MM.1S (cell line): ENCODE measurements around the gene CD44.
A peak's percentile ranks its signal among the peaks of the same experiment; 100 is the strongest.

Experiments used
- DNase-seq: peaks from one replicate; pipeline ENCODE4 v3.0.0-alpha.2; 2015
- H2AFZ ChIP-seq: fragments of 300-600 bp; sonication (generic); 2 replicates; pipeline ENCODE4 v1.6.0; 2016; ENCODE audit warnings: antibody characterized with exemption, low read length
- H3F3A ChIP-seq: fragments of 300-600 bp; sonication (generic); 2 replicates; pipeline ENCODE4 v1.6.1; 2016; ENCODE audit warnings: mild to moderate bottlenecking, antibody characterized with exemption, low read length, moderate library complexity, mixed read lengths; ENCODE audit not compliant: insufficient read depth
- H3K27ac ChIP-seq: fragments of 300-600 bp; sonication (generic); 2 replicates; pipeline ENCODE4 v1.5.1; 2016; ENCODE audit warnings: mild to moderate bottlenecking, low read length
- H3K27me3 ChIP-seq: fragments of 300-600 bp; sonication (generic); replicated peaks from 2 replicates; pipeline ENCODE4 v1.6.0; 2016; ENCODE audit warnings: low read length; ENCODE audit not compliant: insufficient read depth
- H3K36me3 ChIP-seq: fragments of 300-600 bp; sonication (generic); replicated peaks from 2 replicates; pipeline ENCODE4 v1.6.1; 2016; ENCODE audit warnings: mild to moderate bottlenecking, low read length, mixed read lengths; ENCODE audit not compliant: insufficient read depth
- H3K4me1 ChIP-seq: fragments of 300-600 bp; sonication (generic); 2 replicates; pipeline ENCODE4 v1.6.1; 2016; ENCODE audit warnings: low read length, mixed read lengths
- H3K4me2 ChIP-seq: fragments of 300-600 bp; sonication (generic); 2 replicates; pipeline ENCODE4 v1.6.0; 2016; ENCODE audit warnings: low read depth, low read length
- H3K4me3 ChIP-seq: fragments of 300-600 bp; sonication (generic); 2 replicates; pipeline ENCODE4 v1.5.1; 2016; ENCODE audit warnings: low read length, mixed read lengths
- H3K79me2 ChIP-seq: fragments of 300-600 bp; sonication (generic); 2 replicates; pipeline ENCODE4 v1.6.1; 2016; ENCODE audit warnings: mixed run types, low read length, mixed read lengths
- H3K9ac ChIP-seq: fragments of 300-600 bp; sonication (generic); 2 replicates; pipeline ENCODE4 v1.6.1; 2016; ENCODE audit warnings: low read length, mixed read lengths
- H3K9me2 ChIP-seq: fragments of 300-600 bp; sonication (generic); replicated peaks from 2 replicates; pipeline ENCODE4 v1.6.1; 2016; ENCODE audit warnings: mild to moderate bottlenecking, low read length, mixed read lengths; ENCODE audit not compliant: insufficient read depth
- H3K9me3 ChIP-seq: fragments of 300-600 bp; sonication (generic); replicated peaks from 2 replicates; pipeline ENCODE4 v1.6.1; 2016; ENCODE audit warnings: mild to moderate bottlenecking, low read length, mixed read lengths; ENCODE audit not compliant: insufficient read depth
- H4K20me1 ChIP-seq: fragments of 300-600 bp; sonication (generic); 2 replicates; pipeline ENCODE4 v1.6.1; 2016; ENCODE audit warnings: mild to moderate bottlenecking, low read length, moderate library complexity, mixed read lengths; ENCODE audit not compliant: insufficient read depth
- CTCF ChIP-seq: fragments of 300-600 bp; sonication (generic); IDR thresholded peaks from 2 replicates; pipeline ENCODE4 v1.5.1; 2016; ENCODE audit warnings: antibody characterized with exemption, low read length, mixed read lengths
- EZH2 ChIP-seq: fragments of 300-600 bp; sonication (generic); optimal IDR thresholded peaks from 2 replicates; pipeline ENCODE3; 2017; ENCODE audit warnings: low read depth, mild to moderate bottlenecking, antibody characterized with exemption, low read length, mixed read lengths
- EZH2phosphoT487 ChIP-seq: fragments of 300-600 bp; sonication (generic); IDR thresholded peaks from 2 replicates; pipeline ENCODE4 v1.6.1; 2018; ENCODE audit warnings: antibody characterized with exemption, low read length

Gene CD44

GRCh38 chr11:35118906-35119305 lies 20.1 kb upstream of the CD44 start:
- Histone ChIP-seq H4K20me1 (no peaks in the 10 kb centered on the region), H3K36me3 (no peaks in the 10 kb centered on the region), H3K9me2 (no peaks in the 10 kb centered on the region), H3K27ac (peak overlapping the region; percentile 58), H3F3A (peaks cover 5% of the 10 kb centered on the region; the same call in 1 of the 2 replicates), H3K4me2 (peak overlapping the region; percentile 33), H2AFZ (peak overlapping the region; percentile 29), H3K4me1 (peaks cover 46% of the 10 kb centered on the region), H3K9me3 (no peaks in the 10 kb centered on the region), H3K27me3 (no peaks in the 10 kb centered on the region), H3K4me3 (no peak overlapping the region), H3K79me2 (no peaks in the 10 kb centered on the region), H3K9ac (no peak overlapping the region; the same call in 1 of the 2 replicates)
- DNase-seq = peak; percentile 67
- TF ChIP-seq EZH2 = no peak
- TF ChIP-seq CTCF = no peak
- TF ChIP-seq EZH2phosphoT487 = no peak

GRCh38 chr11:35121326-35121865 lies 17.6 kb upstream of the CD44 start:
- H3K4me2 ChIP-seq = 0 out of 2 replicates have a peak overlapping the region, but pooled peaks have one; percentile 14
- TF ChIP-seq EZH2 (no peak), EZH2phosphoT487 (no peak), CTCF (no peak)

GRCh38 chr11:35122308-35122707 lies 16.7 kb upstream of the CD44 start:
- peaks cover 14% of the 10 kb centered on the region; the same call in 1 of the 2 replicates for H3F3A ChIP-seq
- DNase-seq = no peak
- H3K9me2 ChIP-seq = no peaks in the 10 kb centered on the region
- no peaks in the 10 kb centered on the region for H3K79me2 ChIP-seq
- no peak for TF ChIP-seq EZH2phosphoT487
- TF ChIP-seq CTCF = no peak
- no peak for TF ChIP-seq EZH2
- no peak overlapping the region for H3K4me3 ChIP-seq
- H3K27ac ChIP-seq = no peak overlapping the region
- H3K4me1 ChIP-seq = peaks cover 59% of the 10 kb centered on the region
- H3K9ac ChIP-seq = no peak overlapping the region
- no peaks in the 10 kb centered on the region for H3K36me3 ChIP-seq
- H2AFZ ChIP-seq = no peak overlapping the region
- H3K27me3 ChIP-seq = no peaks in the 10 kb centered on the region
- H4K20me1 ChIP-seq = no peaks in the 10 kb centered on the region
- no peak overlapping the region for H3K4me2 ChIP-seq
- no peaks in the 10 kb centered on the region for H3K9me3 ChIP-seq

More at GRCh38 chr11:35121326-35121865, 17.6 kb upstream of the CD44 start:
- Histone ChIP-seq H2AFZ (no peak overlapping the region), H3K4me1 (peaks cover 59% of the 10 kb centered on the region), H3K79me2 (no peaks in the 10 kb centered on the region), H3K36me3 (no peaks in the 10 kb centered on the region), H3K4me3 (no peak overlapping the region), H3K27me3 (no peaks in the 10 kb centered on the region), H3K9me2 (no peaks in the 10 kb centered on the region), H4K20me1 (no peaks in the 10 kb centered on the region), H3K27ac (no peak overlapping the region), H3K9me3 (no peaks in the 10 kb centered on the region), H3F3A (peaks cover 14% of the 10 kb centered on the region; the same call in 1 of the 2 replicates), H3K9ac (no peak overlapping the region)
- DNase-seq = no peak
